ENCODE data around the gene EIF3L.

The EIF3L gene

GRCh38 chr22:37854946-37855345, 5.7 kb downstream of the EIF3L start:
- DNase-seq (ENCODE audit: low spot score), result no peak

GRCh38 chr22:37855462-37855861, 6.2 kb downstream of the EIF3L start:
- DNase-seq (ENCODE audit: low spot score), result no peak

- no peak for DNase-seq (ENCODE audit: low spot score)
These were observed 11.7 kb downstream of the EIF3L start for GRCh38 chr22:37860796-37861421.

- DNase-seq (ENCODE audit: low spot score), result no peak
These were observed 13.5 kb downstream of the EIF3L start for GRCh38 chr22:37862570-37863325.

GRCh38 chr22:37865510-37865909, 16.3 kb downstream of the EIF3L start:
- no peak for DNase-seq (ENCODE audit: low spot score)

GRCh38 chr22:37870273-37870672, 21.1 kb downstream of the EIF3L start:
- DNase-seq (ENCODE audit: low spot score), result no peak

GRCh38 chr22:37880668-37881440, 31.6 kb downstream of the EIF3L start:
- peak; percentile 84 for DNase-seq (ENCODE audit: low spot score)

- no peak for DNase-seq (ENCODE audit: low spot score)
These were observed 35.2 kb downstream of the EIF3L start for GRCh38 chr22:37884420-37884819.

- DNase-seq (ENCODE audit: low spot score), result peak; percentile 91
These were observed 38.6 kb downstream of the EIF3L start for GRCh38 chr22:37887584-37888378.

GRCh38 chr22:37891926-37892325, 42.7 kb downstream of the EIF3L start:
- no peak for DNase-seq (ENCODE audit: low spot score)

GRCh38 chr22:37892566-37893335, 43.5 kb downstream of the EIF3L start:
- DNase-seq (ENCODE audit: low spot score), result peak; percentile 96

- peak; percentile 51 for DNase-seq (ENCODE audit: low spot score)
These were observed 44.4 kb downstream of the EIF3L start for GRCh38 chr22:37893583-37893983.

- peak; percentile 39 for DNase-seq (ENCODE audit: low spot score)
These were observed 45.9 kb downstream of the EIF3L start for GRCh38 chr22:37894939-37895670.

GRCh38 chr22:37896181-37896592, 47.0 kb downstream of the EIF3L start:
- peak; percentile 38 for DNase-seq (ENCODE audit: low spot score)

- peak; percentile 44 for DNase-seq (ENCODE audit: low spot score)
These were observed 47.7 kb downstream of the EIF3L start for GRCh38 chr22:37896939-37897338.

- no peak for DNase-seq (ENCODE audit: low spot score)
These were observed 48.6 kb downstream of the EIF3L start for GRCh38 chr22:37897807-37898206.

- peak; percentile 88 for DNase-seq (ENCODE audit: low spot score)
These were observed 49.4 kb downstream of the EIF3L start for GRCh38 chr22:37898441-37899181.

- peak; percentile 49 for DNase-seq (ENCODE audit: low spot score)
These were observed 55.6 kb downstream of the EIF3L start for GRCh38 chr22:37904572-37905533.
